ENCODE results near the gene CASP14.

GRCh38 chr19:15037586-15037985 is 11.7 kb upstream of the CASP14 start:
- TF ChIP-seq CTCF (IDR thresholded peaks at IDR 0.05), result no peak
- no peak for TF ChIP-seq POLR2A (IDR thresholded peaks at IDR 0.05)

All from right lobe of liver (tissue), 4 donors.